ENCODE data around the gene TENM4.

- TF ChIP-seq, protein P1, sequence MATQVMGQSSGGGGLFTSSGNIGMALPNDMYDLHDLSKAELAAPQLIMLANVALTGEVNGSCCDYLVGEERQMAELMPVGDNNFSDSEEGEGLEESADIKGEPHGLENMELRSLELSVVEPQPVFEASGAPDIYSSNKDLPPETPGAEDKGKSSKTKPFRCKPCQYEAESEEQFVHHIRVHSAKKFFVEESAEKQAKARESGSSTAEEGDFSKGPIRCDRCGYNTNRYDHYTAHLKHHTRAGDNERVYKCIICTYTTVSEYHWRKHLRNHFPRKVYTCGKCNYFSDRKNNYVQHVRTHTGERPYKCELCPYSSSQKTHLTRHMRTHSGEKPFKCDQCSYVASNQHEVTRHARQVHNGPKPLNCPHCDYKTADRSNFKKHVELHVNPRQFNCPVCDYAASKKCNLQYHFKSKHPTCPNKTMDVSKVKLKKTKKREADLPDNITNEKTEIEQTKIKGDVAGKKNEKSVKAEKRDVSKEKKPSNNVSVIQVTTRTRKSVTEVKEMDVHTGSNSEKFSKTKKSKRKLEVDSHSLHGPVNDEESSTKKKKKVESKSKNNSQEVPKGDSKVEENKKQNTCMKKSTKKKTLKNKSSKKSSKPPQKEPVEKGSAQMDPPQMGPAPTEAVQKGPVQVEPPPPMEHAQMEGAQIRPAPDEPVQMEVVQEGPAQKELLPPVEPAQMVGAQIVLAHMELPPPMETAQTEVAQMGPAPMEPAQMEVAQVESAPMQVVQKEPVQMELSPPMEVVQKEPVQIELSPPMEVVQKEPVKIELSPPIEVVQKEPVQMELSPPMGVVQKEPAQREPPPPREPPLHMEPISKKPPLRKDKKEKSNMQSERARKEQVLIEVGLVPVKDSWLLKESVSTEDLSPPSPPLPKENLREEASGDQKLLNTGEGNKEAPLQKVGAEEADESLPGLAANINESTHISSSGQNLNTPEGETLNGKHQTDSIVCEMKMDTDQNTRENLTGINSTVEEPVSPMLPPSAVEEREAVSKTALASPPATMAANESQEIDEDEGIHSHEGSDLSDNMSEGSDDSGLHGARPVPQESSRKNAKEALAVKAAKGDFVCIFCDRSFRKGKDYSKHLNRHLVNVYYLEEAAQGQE (IDR thresholded peaks at IDR 0.05; ENCODE audit: low read depth): no peak
- no peak for TF ChIP-seq YY1 (IDR thresholded peaks at IDR 0.05; ENCODE audit: low read depth)
- no peak for TF ChIP-seq CREB1 (IDR thresholded peaks at IDR 0.05; ENCODE audit: low read depth)
- no peak for TF ChIP-seq EP300 (IDR thresholded peaks at IDR 0.05; ENCODE audit: borderline replicate concordance)
- no peak for TF ChIP-seq NFIC (IDR thresholded peaks at IDR 0.05)
- TF ChIP-seq TAF1 (IDR thresholded peaks at IDR 0.05; ENCODE audit: low read depth): no peak
- no peak for TF ChIP-seq TEAD4 (IDR thresholded peaks at IDR 0.05)
- no peak for TF ChIP-seq MAX (IDR thresholded peaks at IDR 0.05)
- TF ChIP-seq CEBPB (IDR thresholded peaks at IDR 0.05): no peak
- no peak for TF ChIP-seq USF1 (IDR thresholded peaks at IDR 0.05)
- no peak for TF ChIP-seq RAD21 (IDR thresholded peaks at IDR 0.05; ENCODE audit: low read depth)
These were observed 421.6 kb downstream of the TENM4 start for GRCh38 chr11:79019277-79019676.

Measured in Ishikawa (cell line).